Neural progenitor cell (in vitro differentiated cells): ENCODE results near the gene OPHN1.

Source experiments
- EZH2 ChIP-seq: fragments of 200-600 bp; sonication (generic); IDR thresholded peaks from 2 replicates; pipeline ENCODE4 v1.6.1; 2017; ENCODE audit warnings: antibody characterized with exemption, mild to moderate bottlenecking, moderate library complexity
- TF ChIP-seq, protein P1 (sequence below): fragments of 200-600 bp; sonication (generic); IDR thresholded peaks from 2 replicates; pipeline ENCODE4 v1.5.1; 2017; ENCODE audit warnings: antibody characterized with exemption, mild to moderate bottlenecking

DNA sequence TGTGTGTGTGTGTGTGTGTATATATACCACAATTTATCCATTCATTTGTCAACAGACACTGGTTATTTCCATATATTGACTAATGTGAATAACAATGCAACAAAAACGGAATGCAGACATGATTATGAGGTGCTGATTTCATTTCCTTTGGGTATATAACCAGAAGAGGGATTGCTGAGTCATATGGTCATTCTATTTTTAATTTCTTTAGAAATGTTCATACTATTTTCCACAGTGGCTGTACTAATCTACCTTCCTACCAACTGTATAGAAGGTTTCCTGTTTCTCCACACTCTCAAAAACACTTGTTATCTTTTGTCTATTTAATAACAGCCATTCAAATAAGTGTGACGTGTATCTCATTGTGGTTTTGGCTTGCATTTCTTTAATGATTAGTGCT, 269.9 kb downstream of the OPHN1 start:
- TF ChIP-seq, protein P1, sequence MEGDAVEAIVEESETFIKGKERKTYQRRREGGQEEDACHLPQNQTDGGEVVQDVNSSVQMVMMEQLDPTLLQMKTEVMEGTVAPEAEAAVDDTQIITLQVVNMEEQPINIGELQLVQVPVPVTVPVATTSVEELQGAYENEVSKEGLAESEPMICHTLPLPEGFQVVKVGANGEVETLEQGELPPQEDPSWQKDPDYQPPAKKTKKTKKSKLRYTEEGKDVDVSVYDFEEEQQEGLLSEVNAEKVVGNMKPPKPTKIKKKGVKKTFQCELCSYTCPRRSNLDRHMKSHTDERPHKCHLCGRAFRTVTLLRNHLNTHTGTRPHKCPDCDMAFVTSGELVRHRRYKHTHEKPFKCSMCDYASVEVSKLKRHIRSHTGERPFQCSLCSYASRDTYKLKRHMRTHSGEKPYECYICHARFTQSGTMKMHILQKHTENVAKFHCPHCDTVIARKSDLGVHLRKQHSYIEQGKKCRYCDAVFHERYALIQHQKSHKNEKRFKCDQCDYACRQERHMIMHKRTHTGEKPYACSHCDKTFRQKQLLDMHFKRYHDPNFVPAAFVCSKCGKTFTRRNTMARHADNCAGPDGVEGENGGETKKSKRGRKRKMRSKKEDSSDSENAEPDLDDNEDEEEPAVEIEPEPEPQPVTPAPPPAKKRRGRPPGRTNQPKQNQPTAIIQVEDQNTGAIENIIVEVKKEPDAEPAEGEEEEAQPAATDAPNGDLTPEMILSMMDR: no peak
- TF ChIP-seq EZH2: no peak
